GM19240 (cell line): Measurements from ENCODE around the gene YJEFN3.

Experiments
- DNase-seq: peaks from one replicate; pipeline ENCODE4 v3.0.0; 2011; ENCODE audit warnings: low spot score; ENCODE audit not compliant: insufficient read length

Gene YJEFN3

GRCh38 chr19:19495614-19496603, 32.8 kb upstream of the YJEFN3 start:
- no peak for DNase-seq

- no peak for DNase-seq
Observed at GRCh38 chr19:19498255-19498991, 30.3 kb upstream of the YJEFN3 start.

- no peak for DNase-seq
Observed at GRCh38 chr19:19499272-19499995, 29.3 kb upstream of the YJEFN3 start.

- no peak for DNase-seq
Observed at GRCh38 chr19:19500975-19501644, 27.6 kb upstream of the YJEFN3 start.

- no peak for DNase-seq
Observed at GRCh38 chr19:19501798-19502197, 26.9 kb upstream of the YJEFN3 start.

- DNase-seq: no peak
Observed at GRCh38 chr19:19502281-19502680, 26.4 kb upstream of the YJEFN3 start.

GRCh38 chr19:19502808-19503602, 25.7 kb upstream of the YJEFN3 start:
- no peak for DNase-seq

GRCh38 chr19:19504754-19505668, 23.7 kb upstream of the YJEFN3 start:
- DNase-seq: no peak

- no peak for DNase-seq
Observed at GRCh38 chr19:19505669-19506326, 22.9 kb upstream of the YJEFN3 start.

GRCh38 chr19:19506592-19506991, 22.1 kb upstream of the YJEFN3 start:
- DNase-seq: no peak

GRCh38 chr19:19507354-19507753, 21.4 kb upstream of the YJEFN3 start:
- no peak for DNase-seq

GRCh38 chr19:19508217-19508616, 20.5 kb upstream of the YJEFN3 start:
- DNase-seq: no peak

GRCh38 chr19:19510432-19510831, 18.3 kb upstream of the YJEFN3 start:
- no peak for DNase-seq

GRCh38 chr19:19513682-19514081, 15.0 kb upstream of the YJEFN3 start:
- no peak for DNase-seq

- DNase-seq: no peak
Observed at GRCh38 chr19:19514215-19514657, 14.5 kb upstream of the YJEFN3 start.

GRCh38 chr19:19514881-19515641, 13.7 kb upstream of the YJEFN3 start, which contains the start of gene TSSK6:
Gene TSSK6, minus strand, starts transcription at chr19:19515548. Its CDS starts 121 bp downstream, at chr19:19515427.
- no peak for DNase-seq

GRCh38 chr19:19515642-19516519, 12.8 kb upstream of the YJEFN3 start, which contains the start of gene NDUFA13:
Gene NDUFA13, plus strand, starts transcription at chr19:19516225. Its CDS starts 14 bp downstream, at chr19:19516239.
- peak; percentile 95 for DNase-seq
